Epithelial cell of proximal tubule (primary cell): ENCODE results near the gene THOC1. TPM values are rescaled to one million over a fixed set of nuclear protein-coding genes. Genes with fewer than 3 reads are reported as not detected.

Experiments
- DNase-seq: peaks from one replicate; pipeline ENCODE4 v3.0.0-alpha.2; 2011; ENCODE audit warnings: low read depth
- H3K4me3 ChIP-seq: 2 replicates; pipeline ENCODE4 v1.5.1; 2011; ENCODE audit warnings: low read depth, mild to moderate bottlenecking, low read length
- CTCF ChIP-seq: conservative IDR thresholded peaks from 2 replicates; pipeline ENCODE4 v1.5.1; 2012; ENCODE audit warnings: low read depth, mild to moderate bottlenecking, low read length
- total RNA-seq: library from RNA; depleted of rRNA; stranded (reverse); fragments of >200 nt; gene quantifications from 2 replicates; pipeline ENCODE4 v1.2.3, GENCODE V29; 2015

Gene THOC1
- total RNA-seq, 1 donor from 2014 or later: 30.6 TPM

GRCh38 chr18:189254-189653 lies 78.6 kb downstream of the THOC1 start:
- H3K4me3 ChIP-seq: no peak overlapping the region
- DNase-seq: no peak
- no peak for TF ChIP-seq CTCF

GRCh38 chr18:183769-184168 lies 84.1 kb downstream of the THOC1 start:
- no peak for DNase-seq
- no peak for TF ChIP-seq CTCF

GRCh38 chr18:181711-182110 lies 86.1 kb downstream of the THOC1 start:
- no peak for TF ChIP-seq CTCF
- H3K4me3 ChIP-seq: no peak overlapping the region
- DNase-seq: no peak

More at GRCh38 chr18:183769-184168, 84.1 kb downstream of the THOC1 start:
- no peak overlapping the region for H3K4me3 ChIP-seq

- no peak for DNase-seq
- TF ChIP-seq CTCF: no peak
- H3K4me3 ChIP-seq: no peak overlapping the region
Measured at GRCh38 chr18:179499-179898, 88.3 kb downstream of the THOC1 start.

- DNase-seq: no peak
- TF ChIP-seq CTCF: no peak
- H3K4me3 ChIP-seq: no peak overlapping the region
Measured at GRCh38 chr18:172361-172760, 95.5 kb downstream of the THOC1 start.

Other genes starting within 250 kb of the THOC1 start
- not detected in 2 replicates for gene TUBB8B, start 218.4 kb downstream of the THOC1 start, total RNA-seq
- gene USP14, start 109.5 kb downstream of the THOC1 start, total RNA-seq: 18.3 and 18.8 TPM in 2 replicates
- gene COLEC12, start 232.7 kb upstream of the THOC1 start, total RNA-seq: 2.0 and 3.3 TPM in 2 replicates